ENCODE results near the gene SMIM43. TPM values are rescaled to one million over a fixed set of nuclear protein-coding genes. Genes with fewer than 3 reads are reported as not detected.

Gene SMIM43
- total RNA-seq, 2 experiments from 2014 or later, result not detected

- ATAC-seq (ENCODE audit: low read depth) (no peak), DNase-seq (no peak)
- no peak overlapping the region for H3K27ac Mint-ChIP-seq
- H3K27me3 Mint-ChIP-seq, result peaks cover 8% of the 10 kb centered on the region
- POLR2A ChIA-PET, result no interaction called here
- no peaks in the 10 kb centered on the region for H3K9me3 Mint-ChIP-seq
- H3K4me3 Mint-ChIP-seq, result no peak overlapping the region
- no peaks in the 10 kb centered on the region for H3K36me3 Mint-ChIP-seq
- peaks cover 12% of the 10 kb centered on the region for H3K4me1 Mint-ChIP-seq
Measured at GRCh38 chr4:121791481-121791880, 26.5 kb upstream of the SMIM43 start.

- no peak overlapping the region for H3K27ac Mint-ChIP-seq
- H3K36me3 Mint-ChIP-seq, result no peaks in the 10 kb centered on the region
- no peak for DNase-seq
- ATAC-seq (ENCODE audit: low read depth), result no peak
- no peak overlapping the region for H3K4me3 Mint-ChIP-seq
- H3K9me3 Mint-ChIP-seq, result no peaks in the 10 kb centered on the region
- POLR2A ChIA-PET, result no interaction called here
- peaks cover 9% of the 10 kb centered on the region for H3K4me1 Mint-ChIP-seq
- peaks cover 8% of the 10 kb centered on the region for H3K27me3 Mint-ChIP-seq
Measured at GRCh38 chr4:121790976-121791375, 26.0 kb upstream of the SMIM43 start.

- POLR2A ChIA-PET, result no interaction called here
- Mint-ChIP-seq H3K4me1 (peaks cover 2% of the 10 kb centered on the region), H3K4me3 (no peak overlapping the region), H3K36me3 (no peaks in the 10 kb centered on the region), H3K9me3 (no peaks in the 10 kb centered on the region), H3K27ac (no peak overlapping the region), H3K27me3 (peaks cover 13% of the 10 kb centered on the region)
- ATAC-seq (ENCODE audit: low read depth) (no peak), DNase-seq (no peak)
Measured at GRCh38 chr4:121789960-121790829, 25.2 kb upstream of the SMIM43 start.

GRCh38 chr4:121789455-121789854 lies 24.5 kb upstream of the SMIM43 start:
- Mint-ChIP-seq H3K4me3 (no peak overlapping the region), H3K9me3 (no peaks in the 10 kb centered on the region), H3K4me1 (peaks cover 2% of the 10 kb centered on the region), H3K27ac (no peak overlapping the region), H3K27me3 (peaks cover 16% of the 10 kb centered on the region), H3K36me3 (no peaks in the 10 kb centered on the region)
- POLR2A ChIA-PET, result no interaction called here
- DNase-seq, result no peak
- ATAC-seq (ENCODE audit: low read depth), result no peak

GRCh38 chr4:121788896-121789295 lies 23.9 kb upstream of the SMIM43 start:
- peaks cover 2% of the 10 kb centered on the region for H3K4me1 Mint-ChIP-seq
- H3K4me3 Mint-ChIP-seq, result no peak overlapping the region
- no peak for ATAC-seq (ENCODE audit: low read depth)
- H3K27ac Mint-ChIP-seq, result no peak overlapping the region
- no peak for DNase-seq
- H3K36me3 Mint-ChIP-seq, result no peaks in the 10 kb centered on the region
- peaks cover 20% of the 10 kb centered on the region for H3K27me3 Mint-ChIP-seq
- POLR2A ChIA-PET, result no interaction called here
- no peaks in the 10 kb centered on the region for H3K9me3 Mint-ChIP-seq

- POLR2A ChIA-PET, result no interaction called here
- no peak for DNase-seq
Measured at GRCh38 chr4:121786221-121786620, 21.3 kb upstream of the SMIM43 start.

GRCh38 chr4:121785479-121785878 lies 20.5 kb upstream of the SMIM43 start:
- DNase-seq (no peak), ATAC-seq (ENCODE audit: low read depth) (no peak)
- Mint-ChIP-seq H3K4me1 (peaks cover 2% of the 10 kb centered on the region), H3K9me3 (no peaks in the 10 kb centered on the region), H3K36me3 (no peaks in the 10 kb centered on the region), H3K4me3 (no peak overlapping the region), H3K27me3 (peaks cover 34% of the 10 kb centered on the region), H3K27ac (no peak overlapping the region)
- POLR2A ChIA-PET, result no interaction called here

More at GRCh38 chr4:121786221-121786620, 21.3 kb upstream of the SMIM43 start:
- Mint-ChIP-seq H3K9me3 (no peaks in the 10 kb centered on the region), H3K4me3 (no peak overlapping the region), H3K4me1 (peaks cover 2% of the 10 kb centered on the region), H3K27me3 (peaks cover 29% of the 10 kb centered on the region), H3K36me3 (no peaks in the 10 kb centered on the region), H3K27ac (no peak overlapping the region)
- no peak for ATAC-seq (ENCODE audit: low read depth)

- Mint-ChIP-seq H3K36me3 (no peaks in the 10 kb centered on the region), H3K4me1 (peaks cover 2% of the 10 kb centered on the region), H3K27ac (no peak overlapping the region), H3K9me3 (no peaks in the 10 kb centered on the region), H3K4me3 (no peak overlapping the region), H3K27me3 (peaks cover 36% of the 10 kb centered on the region)
- DNase-seq (no peak), ATAC-seq (ENCODE audit: low read depth) (no peak)
- POLR2A ChIA-PET, result no interaction called here
Measured at GRCh38 chr4:121784975-121785374, 20.0 kb upstream of the SMIM43 start.

- POLR2A ChIA-PET, result no interaction called here
Measured at GRCh38 chr4:121784401-121784800, 19.4 kb upstream of the SMIM43 start.

GRCh38 chr4:121783210-121783609 lies 18.2 kb upstream of the SMIM43 start:
- Mint-ChIP-seq H3K4me3 (no peak overlapping the region), H3K36me3 (no peaks in the 10 kb centered on the region), H3K27ac (no peak overlapping the region), H3K27me3 (peaks cover 35% of the 10 kb centered on the region), H3K4me1 (no peaks in the 10 kb centered on the region), H3K9me3 (no peaks in the 10 kb centered on the region)
- DNase-seq (no peak), ATAC-seq (ENCODE audit: low read depth) (no peak)
- POLR2A ChIA-PET, result no interaction called here

More at GRCh38 chr4:121784401-121784800, 19.4 kb upstream of the SMIM43 start:
- peaks cover 33% of the 10 kb centered on the region for H3K27me3 Mint-ChIP-seq
- H3K4me1 Mint-ChIP-seq, result peaks cover 2% of the 10 kb centered on the region
- no peak overlapping the region for H3K4me3 Mint-ChIP-seq
- no peaks in the 10 kb centered on the region for H3K9me3 Mint-ChIP-seq
- DNase-seq (no peak), ATAC-seq (ENCODE audit: low read depth) (no peak)
- H3K36me3 Mint-ChIP-seq, result no peaks in the 10 kb centered on the region
- H3K27ac Mint-ChIP-seq, result no peak overlapping the region

GRCh38 chr4:121778991-121779628 lies 14.1 kb upstream of the SMIM43 start:
- DNase-seq, result no peak
- Mint-ChIP-seq H3K4me1 (no peaks in the 10 kb centered on the region), H3K36me3 (no peaks in the 10 kb centered on the region), H3K4me3 (no peak overlapping the region), H3K9me3 (no peaks in the 10 kb centered on the region), H3K27ac (no peak overlapping the region), H3K27me3 (peaks cover 36% of the 10 kb centered on the region)
- no peak for ATAC-seq (ENCODE audit: low read depth)
- POLR2A ChIA-PET, result no interaction called here

GRCh38 chr4:121777625-121778024 lies 12.7 kb upstream of the SMIM43 start:
- H3K27me3 Mint-ChIP-seq, result peaks cover 34% of the 10 kb centered on the region
- ATAC-seq (ENCODE audit: low read depth), result no peak
- no peaks in the 10 kb centered on the region for H3K4me1 Mint-ChIP-seq
- no peak overlapping the region for H3K4me3 Mint-ChIP-seq
- H3K36me3 Mint-ChIP-seq, result no peaks in the 10 kb centered on the region
- DNase-seq, result no peak
- no peak overlapping the region for H3K27ac Mint-ChIP-seq
- POLR2A ChIA-PET, result no interaction called here
- H3K9me3 Mint-ChIP-seq, result no peaks in the 10 kb centered on the region

GRCh38 chr4:121776610-121777401 lies 11.8 kb upstream of the SMIM43 start:
- POLR2A ChIA-PET, result no interaction called here
- H3K9me3 Mint-ChIP-seq, result no peaks in the 10 kb centered on the region
- ATAC-seq (ENCODE audit: low read depth) (no peak), DNase-seq (no peak)
- no peaks in the 10 kb centered on the region for H3K4me1 Mint-ChIP-seq
- no peak overlapping the region for H3K4me3 Mint-ChIP-seq
- no peak overlapping the region for H3K27ac Mint-ChIP-seq
- H3K27me3 Mint-ChIP-seq, result peaks cover 33% of the 10 kb centered on the region
- no peaks in the 10 kb centered on the region for H3K36me3 Mint-ChIP-seq

Measured in activated naive CD8-positive, alpha-beta T cell treated with anti-CD3 and anti-CD28 coated beads, Interleukin-2, amount 10 ng/mL, durations not matched to agents 7 days and 5 days (primary cell).